ENCODE data around the gene YWHAQ. TPM values are rescaled to one million over a fixed set of nuclear protein-coding genes. Genes with fewer than 3 reads are reported as not detected.

YWHAQ gene
- total RNA-seq, 1 donor from 2014 or later: 655 TPM

DNA sequence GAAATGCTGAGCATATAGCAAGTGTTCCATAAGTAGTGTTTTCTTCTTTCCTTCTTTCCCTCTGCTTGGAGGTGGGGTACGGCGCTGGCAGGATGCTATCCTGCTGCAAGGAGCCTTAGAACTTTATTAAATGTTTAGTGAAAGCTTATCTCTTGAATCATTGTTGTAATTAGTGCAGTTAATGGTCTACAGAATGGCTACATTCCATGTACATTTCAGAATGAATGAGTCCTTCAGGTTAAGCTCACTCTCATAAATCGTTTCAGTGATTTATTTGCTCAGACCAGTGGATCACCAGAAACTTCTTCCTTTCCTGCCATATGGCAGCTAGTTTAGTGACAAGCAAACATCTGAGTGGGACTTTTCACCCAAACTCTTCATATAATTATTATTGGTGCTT is 3.3 kb upstream of the YWHAQ start:
- H3K4me1 ChIP-seq: peaks cover 19% of the 10 kb centered on the region
- Mint-ChIP-seq H3K27ac (no peak overlapping the region), H3K4me3 (no peak overlapping the region), H3K4me1 (peaks cover 43% of the 10 kb centered on the region), H3K9me3 (no peaks in the 10 kb centered on the region), H3K36me3 (peaks cover 9% of the 10 kb centered on the region), H3K27me3 (ENCODE audit: insufficient read depth, low read depth) (peaks cover 5% of the 10 kb centered on the region)
- H3K9ac ChIP-seq: no peak overlapping the region
- no peaks in the 10 kb centered on the region for H3K36me3 ChIP-seq
- peaks cover 19% of the 10 kb centered on the region for H3F3A ChIP-seq (ENCODE audit: low read depth)
- peaks cover 11% of the 10 kb centered on the region for H4K20me1 ChIP-seq (ENCODE audit: low read depth)
- no peaks in the 10 kb centered on the region for H3K9me3 ChIP-seq (ENCODE audit: low read depth)
- peaks cover 12% of the 10 kb centered on the region for H3K27me3 ChIP-seq
- no peak overlapping the region for H2AFZ ChIP-seq (replicated peaks)
- no peak overlapping the region for H3K4me2 ChIP-seq
- DNase-seq (ENCODE audit: low spot score): no peak
- H3K4me3 ChIP-seq: no peak overlapping the region
- H3K79me2 ChIP-seq (ENCODE audit: low read depth): peaks cover 12% of the 10 kb centered on the region
- no peak overlapping the region for H3K27ac ChIP-seq
- TF ChIP-seq EZH2 (IDR thresholded peaks at IDR 0.05) (no peak), EZH2phosphoT487 (IDR thresholded peaks at IDR 0.05) (no peak)
- TF ChIP-seq, protein P1, sequence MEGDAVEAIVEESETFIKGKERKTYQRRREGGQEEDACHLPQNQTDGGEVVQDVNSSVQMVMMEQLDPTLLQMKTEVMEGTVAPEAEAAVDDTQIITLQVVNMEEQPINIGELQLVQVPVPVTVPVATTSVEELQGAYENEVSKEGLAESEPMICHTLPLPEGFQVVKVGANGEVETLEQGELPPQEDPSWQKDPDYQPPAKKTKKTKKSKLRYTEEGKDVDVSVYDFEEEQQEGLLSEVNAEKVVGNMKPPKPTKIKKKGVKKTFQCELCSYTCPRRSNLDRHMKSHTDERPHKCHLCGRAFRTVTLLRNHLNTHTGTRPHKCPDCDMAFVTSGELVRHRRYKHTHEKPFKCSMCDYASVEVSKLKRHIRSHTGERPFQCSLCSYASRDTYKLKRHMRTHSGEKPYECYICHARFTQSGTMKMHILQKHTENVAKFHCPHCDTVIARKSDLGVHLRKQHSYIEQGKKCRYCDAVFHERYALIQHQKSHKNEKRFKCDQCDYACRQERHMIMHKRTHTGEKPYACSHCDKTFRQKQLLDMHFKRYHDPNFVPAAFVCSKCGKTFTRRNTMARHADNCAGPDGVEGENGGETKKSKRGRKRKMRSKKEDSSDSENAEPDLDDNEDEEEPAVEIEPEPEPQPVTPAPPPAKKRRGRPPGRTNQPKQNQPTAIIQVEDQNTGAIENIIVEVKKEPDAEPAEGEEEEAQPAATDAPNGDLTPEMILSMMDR (IDR thresholded peaks at IDR 0.05): no peak

DNA sequence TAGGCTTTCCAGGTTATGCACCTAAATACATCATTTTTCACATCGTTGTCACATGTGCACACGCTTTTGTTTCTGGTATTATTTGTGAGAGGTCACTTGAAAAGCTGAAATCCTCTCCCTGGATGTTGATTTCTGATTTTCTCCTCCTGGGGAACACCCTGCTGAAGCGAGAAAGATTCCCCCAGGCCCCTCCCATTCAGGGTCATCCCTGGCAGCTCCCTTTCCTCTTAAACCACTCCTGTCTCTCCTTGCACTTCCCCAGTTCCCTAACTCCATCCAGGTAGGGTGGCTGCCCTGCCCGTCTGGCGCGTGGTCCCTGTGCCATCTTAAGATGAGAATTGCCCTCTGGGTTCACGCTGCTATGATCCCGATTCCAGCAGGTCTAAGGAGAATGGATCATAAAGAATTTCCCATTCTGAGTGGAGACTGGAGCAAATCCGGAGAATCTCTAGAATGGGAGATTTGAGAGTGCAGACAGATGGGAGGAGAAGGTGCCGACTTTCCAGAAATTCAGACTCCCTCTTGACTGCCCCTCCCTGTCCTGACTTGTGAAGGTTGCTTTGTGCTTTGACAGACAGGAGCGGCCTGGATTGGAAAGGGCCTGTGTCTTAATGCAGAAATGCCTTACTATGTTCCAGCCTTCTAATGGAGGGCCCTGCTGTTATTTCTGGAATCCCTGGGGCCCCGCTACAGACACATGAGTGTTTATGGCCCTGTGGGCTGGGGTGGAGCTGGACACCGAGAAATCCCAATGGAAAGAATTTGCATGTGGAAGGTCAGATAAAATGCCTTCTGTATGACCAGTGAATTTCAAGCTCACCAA is 1.3 kb upstream of the YWHAQ start:
- Histone ChIP-seq H3K27me3 (peaks cover 12% of the 10 kb centered on the region), H3K9ac (no peak overlapping the region), H4K20me1 (ENCODE audit: low read depth) (peaks cover 31% of the 10 kb centered on the region), H3K4me3 (peak overlapping the region; percentile 73), H2AFZ (replicated peaks) (peak overlapping the region; percentile 22), H3K36me3 (peaks cover 15% of the 10 kb centered on the region), H3K4me1 (peaks cover 34% of the 10 kb centered on the region), H3K9me3 (ENCODE audit: low read depth) (no peaks in the 10 kb centered on the region), H3K27ac (no peak overlapping the region), H3K4me2 (peak overlapping the region; percentile 79), H3F3A (ENCODE audit: low read depth) (peaks cover 27% of the 10 kb centered on the region), H3K79me2 (ENCODE audit: low read depth) (peaks cover 32% of the 10 kb centered on the region)
- Mint-ChIP-seq H3K9me3 (no peaks in the 10 kb centered on the region), H3K4me3 (peak overlapping the region; percentile 85), H3K27ac (peak overlapping the region; percentile 90), H3K36me3 (peaks cover 24% of the 10 kb centered on the region), H3K27me3 (ENCODE audit: insufficient read depth, low read depth) (peaks cover 5% of the 10 kb centered on the region), H3K4me1 (peaks cover 45% of the 10 kb centered on the region)
- TF ChIP-seq EZH2phosphoT487 (IDR thresholded peaks at IDR 0.05): no peak
- TF ChIP-seq EZH2 (IDR thresholded peaks at IDR 0.05): no peak
- TF ChIP-seq, protein P1 (IDR thresholded peaks at IDR 0.05): no peak
- DNase-seq (ENCODE audit: low spot score): peak; percentile 35

DNA sequence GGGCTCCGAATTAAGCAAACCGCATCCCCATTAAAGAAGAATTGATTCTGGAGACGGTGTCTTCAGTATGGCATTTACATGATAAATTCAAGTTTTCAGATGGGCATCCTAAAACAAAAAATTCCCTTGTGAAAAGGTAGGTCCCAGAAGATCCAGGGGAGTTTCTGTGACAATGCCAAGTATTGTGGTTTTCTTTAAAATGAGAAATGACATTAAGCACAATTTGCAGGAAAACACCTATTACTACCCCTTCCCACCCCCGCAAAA is 689 bp upstream of the YWHAQ start:
- Mint-ChIP-seq H3K27me3 (ENCODE audit: insufficient read depth, low read depth) (peaks cover 6% of the 10 kb centered on the region), H3K36me3 (peaks cover 26% of the 10 kb centered on the region), H3K4me1 (peaks cover 47% of the 10 kb centered on the region), H3K27ac (peak overlapping the region; percentile 70), H3K9me3 (no peaks in the 10 kb centered on the region), H3K4me3 (peak overlapping the region; percentile 85)
- Histone ChIP-seq H3K27ac (no peak overlapping the region), H3K4me2 (peak overlapping the region; percentile 79), H3F3A (ENCODE audit: low read depth) (peaks cover 27% of the 10 kb centered on the region), H3K4me1 (peaks cover 37% of the 10 kb centered on the region), H2AFZ (replicated peaks) (peak overlapping the region; percentile 46), H3K27me3 (peaks cover 12% of the 10 kb centered on the region), H3K9me3 (ENCODE audit: low read depth) (no peaks in the 10 kb centered on the region), H3K9ac (no peak overlapping the region), H4K20me1 (ENCODE audit: low read depth) (peaks cover 37% of the 10 kb centered on the region), H3K4me3 (peak overlapping the region; percentile 73), H3K79me2 (ENCODE audit: low read depth) (peaks cover 38% of the 10 kb centered on the region), H3K36me3 (peaks cover 16% of the 10 kb centered on the region)
- no peak for DNase-seq (ENCODE audit: low spot score)
- TF ChIP-seq EZH2phosphoT487 (IDR thresholded peaks at IDR 0.05) (no peak), EZH2 (IDR thresholded peaks at IDR 0.05) (peak; percentile 46)
- TF ChIP-seq, protein P1 (IDR thresholded peaks at IDR 0.05): no peak

Measured in neural progenitor cell (in vitro differentiated cells).